Omental fat pad (tissue), 4 donors: Measurements from ENCODE around the gene WDFY4. TPM values are rescaled to one million over a fixed set of nuclear protein-coding genes. Genes with fewer than 3 reads are reported as not detected.

Experiments used
- ATAC-seq: fragments of 150-250 bp; one replicate; pipeline ENCODE4 v1.9.1; 2016; ENCODE audit warnings: mild to moderate bottlenecking, moderate library complexity; ENCODE audit not compliant: low FRiP score
- DNase-seq: peaks from one replicate; pipeline ENCODE4 v3.0.0-alpha.2; 2019; ENCODE audit warnings: low spot score
- CTCF ChIP-seq, 3 donors: fragments of 450-650 bp; IDR thresholded peaks; one replicate each; pipeline ENCODE4 v1.5.1; 2016 to 2017; ENCODE audit warnings: antibody characterized with exemption in 3 of 3, mild to moderate bottlenecking in 3 of 3, moderate library complexity in 2 of 3
- total RNA-seq, 4 donors: library from RNA; depleted of rRNA; stranded (reverse); fragments of >200 nt; gene quantifications; one replicate each; pipeline ENCODE4 v1.1.0, GENCODE V29; 2016

The WDFY4 gene
- total RNA-seq, 4 donors from 2014 or later, result 6.8 to 21.4 (median 10.5) TPM

- DNase-seq (no peak), ATAC-seq (no peak)
- no peak for TF ChIP-seq CTCF (IDR thresholded peaks at IDR 0.05)
Observed at GRCh38 chr10:48913674-48914073, 229.0 kb downstream of the WDFY4 start.

GRCh38 chr10:48923748-48924147, 239.1 kb downstream of the WDFY4 start:
- TF ChIP-seq CTCF (IDR thresholded peaks at IDR 0.05), result no peak

GRCh38 chr10:48924988-48925387, 240.3 kb downstream of the WDFY4 start:
- ATAC-seq (no peak), DNase-seq (no peak)
- TF ChIP-seq CTCF (IDR thresholded peaks at IDR 0.05), result no peak

More at GRCh38 chr10:48923748-48924147, 239.1 kb downstream of the WDFY4 start:
- ATAC-seq, result no peak
- no peak for DNase-seq

- DNase-seq (no peak), ATAC-seq (no peak)
- no peak for TF ChIP-seq CTCF (IDR thresholded peaks at IDR 0.05)
Observed at GRCh38 chr10:48926255-48926654, 241.6 kb downstream of the WDFY4 start.

GRCh38 chr10:48926764-48927540, 242.3 kb downstream of the WDFY4 start:
- ATAC-seq (no peak), DNase-seq (no peak)
- no peak for TF ChIP-seq CTCF (IDR thresholded peaks at IDR 0.05)

GRCh38 chr10:48929413-48929990, 244.8 kb downstream of the WDFY4 start:
- TF ChIP-seq CTCF (IDR thresholded peaks at IDR 0.05), result no peak
- ATAC-seq, result no peak
- no peak for DNase-seq

GRCh38 chr10:48931188-48931587, 246.5 kb downstream of the WDFY4 start:
- DNase-seq (no peak), ATAC-seq (no peak)
- TF ChIP-seq CTCF (IDR thresholded peaks at IDR 0.05), result no peak
